Tibial nerve (tissue), 4 donors: Measurements from ENCODE around the gene TOR1AIP2.

Experiments used
- EP300 ChIP-seq, 2 donors: sonication (generic); formaldehyde crosslinking; IDR thresholded peaks; one replicate each; pipeline ENCODE4 v1.6.1; 2017; ENCODE audit warnings: antibody characterized with exemption in 2 of 2, mild to moderate bottlenecking in 1 of 2
- POLR2A ChIP-seq, 2 donors: fragments of 450-650 bp; IDR thresholded peaks; one replicate each; pipeline ENCODE4 v1.6.1; 2017; ENCODE audit warnings: antibody characterized with exemption in 2 of 2, mild to moderate bottlenecking in 2 of 2, moderate library complexity in 2 of 2
- TF ChIP-seq, protein P1 (sequence below), 5 experiments: fragments of 200-600 bp in 3 of 5; fragments of 450-650 bp in 2 of 5; sonication (generic) in 3 of 5; IDR thresholded peaks; one replicate each; pipeline ENCODE4 v1.5.1; 2016 to 2019; ENCODE audit warnings: antibody characterized with exemption in 5 of 5, mild to moderate bottlenecking in 3 of 5, moderate library complexity in 2 of 5

DNA sequence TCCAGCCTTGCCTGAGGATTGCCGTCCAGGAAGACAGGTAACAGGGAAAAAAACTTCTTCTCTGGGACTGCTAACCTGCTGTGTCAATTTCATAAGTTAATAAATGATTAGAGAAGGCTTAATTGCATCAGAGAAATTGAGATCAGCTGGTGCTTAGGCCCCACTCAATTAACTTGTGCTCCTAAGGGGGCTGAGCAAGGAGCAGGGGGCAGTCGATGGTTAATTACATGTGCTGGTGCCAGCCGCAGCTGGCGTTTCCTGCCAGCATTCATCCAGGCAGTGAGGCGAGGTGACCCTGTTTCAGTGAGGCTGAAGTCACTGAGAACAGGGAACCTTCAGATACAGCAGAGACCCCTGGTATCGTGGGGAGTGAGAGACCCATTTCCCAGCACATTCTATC is 74.5 kb downstream of the TOR1AIP2 start:
- TF ChIP-seq POLR2A (IDR thresholded peaks at IDR 0.05): no peak
- TF ChIP-seq, protein P1, sequence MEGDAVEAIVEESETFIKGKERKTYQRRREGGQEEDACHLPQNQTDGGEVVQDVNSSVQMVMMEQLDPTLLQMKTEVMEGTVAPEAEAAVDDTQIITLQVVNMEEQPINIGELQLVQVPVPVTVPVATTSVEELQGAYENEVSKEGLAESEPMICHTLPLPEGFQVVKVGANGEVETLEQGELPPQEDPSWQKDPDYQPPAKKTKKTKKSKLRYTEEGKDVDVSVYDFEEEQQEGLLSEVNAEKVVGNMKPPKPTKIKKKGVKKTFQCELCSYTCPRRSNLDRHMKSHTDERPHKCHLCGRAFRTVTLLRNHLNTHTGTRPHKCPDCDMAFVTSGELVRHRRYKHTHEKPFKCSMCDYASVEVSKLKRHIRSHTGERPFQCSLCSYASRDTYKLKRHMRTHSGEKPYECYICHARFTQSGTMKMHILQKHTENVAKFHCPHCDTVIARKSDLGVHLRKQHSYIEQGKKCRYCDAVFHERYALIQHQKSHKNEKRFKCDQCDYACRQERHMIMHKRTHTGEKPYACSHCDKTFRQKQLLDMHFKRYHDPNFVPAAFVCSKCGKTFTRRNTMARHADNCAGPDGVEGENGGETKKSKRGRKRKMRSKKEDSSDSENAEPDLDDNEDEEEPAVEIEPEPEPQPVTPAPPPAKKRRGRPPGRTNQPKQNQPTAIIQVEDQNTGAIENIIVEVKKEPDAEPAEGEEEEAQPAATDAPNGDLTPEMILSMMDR (IDR thresholded peaks at IDR 0.05): no peak
- TF ChIP-seq EP300 (IDR thresholded peaks at IDR 0.05): no peak
